C1 segment of cervical spinal cord (tissue), 14 donors: Measurements from ENCODE around the gene POU2AF3.

Experiments
- DNase-seq, 14 donors: peaks; one replicate each; lab custom pipeline; 2025; lab: John Stamatoyannopoulos, UW

Gene POU2AF3

DNA sequence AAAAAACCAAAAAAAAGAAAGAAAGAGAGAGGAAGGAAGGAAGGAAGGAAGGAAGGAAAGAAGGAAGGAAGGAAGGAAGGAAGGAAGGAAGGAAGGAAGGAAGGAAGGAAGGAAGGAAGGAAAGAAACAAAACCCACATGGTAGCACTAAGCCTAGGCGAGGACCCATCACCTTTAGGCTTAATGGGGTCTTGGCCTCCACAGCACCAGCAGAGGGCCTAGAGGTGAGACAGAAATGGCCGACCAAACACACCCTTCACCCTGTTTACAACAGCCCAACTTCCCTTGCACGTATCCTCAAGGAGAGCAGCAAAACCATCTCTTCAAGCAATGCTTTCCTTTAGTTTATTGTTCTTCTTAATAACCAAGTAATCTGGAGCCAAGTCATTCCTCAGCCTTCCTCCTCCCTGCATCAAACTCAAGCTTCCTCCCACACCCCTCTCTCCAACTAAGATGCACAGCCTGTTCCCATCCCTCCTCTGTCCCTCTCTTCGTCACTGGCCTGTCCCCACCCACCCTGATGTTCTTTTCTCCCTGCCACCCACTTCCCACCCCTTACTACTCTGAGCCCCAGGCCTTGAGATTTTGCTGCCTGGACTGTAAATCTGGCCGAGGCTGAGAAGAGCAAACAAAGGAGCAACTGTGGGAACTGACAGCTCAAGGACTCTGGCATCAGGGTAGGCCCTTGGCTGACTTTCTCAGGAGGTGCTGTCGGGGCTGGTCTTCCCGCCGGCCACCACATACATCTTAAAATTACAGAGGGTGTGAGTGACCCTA, 54.8 kb downstream of the POU2AF3 start:
- DNase-seq = no peak

DNA sequence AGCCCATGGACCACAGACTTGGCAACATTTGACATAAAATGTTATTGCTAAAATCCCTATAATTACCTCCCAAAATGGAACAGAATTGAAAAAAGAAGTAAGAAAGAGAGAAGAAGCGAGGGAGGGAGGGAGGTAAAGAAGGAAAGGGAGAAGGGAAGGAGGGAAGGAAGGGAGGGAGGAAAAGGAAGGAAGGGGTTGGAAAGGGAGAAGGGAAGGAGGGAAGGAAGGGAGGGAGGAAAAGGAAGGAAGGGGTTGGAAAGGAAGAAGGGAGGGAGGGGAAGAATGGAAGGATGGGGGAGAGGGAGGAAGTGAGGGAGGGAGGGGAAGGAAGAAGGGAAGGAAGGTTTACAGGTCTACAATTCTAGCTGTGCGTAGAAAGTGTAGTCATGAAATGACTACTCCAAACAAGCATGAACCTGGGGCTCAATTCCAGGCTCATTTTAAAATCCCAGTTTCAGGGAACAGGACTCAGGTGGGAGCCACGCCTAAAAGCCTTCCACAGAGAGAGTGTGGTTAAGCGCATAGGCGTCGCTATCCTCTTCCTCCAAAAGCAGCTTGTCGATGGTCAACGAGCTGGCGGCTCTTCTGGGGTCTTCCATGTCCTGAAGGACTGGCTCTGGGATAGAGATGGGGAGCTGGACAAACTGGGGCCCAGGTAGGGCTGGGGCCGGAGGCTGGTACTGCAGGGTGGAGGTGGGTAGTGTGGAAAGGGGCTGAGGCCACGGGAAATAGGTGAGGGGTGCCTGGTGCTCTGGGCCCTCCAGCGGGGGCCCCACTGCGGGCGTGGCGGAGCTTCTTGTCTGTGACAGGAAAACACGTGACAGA, 55.6 kb downstream of the POU2AF3 start:
- no peak for DNase-seq

DNA sequence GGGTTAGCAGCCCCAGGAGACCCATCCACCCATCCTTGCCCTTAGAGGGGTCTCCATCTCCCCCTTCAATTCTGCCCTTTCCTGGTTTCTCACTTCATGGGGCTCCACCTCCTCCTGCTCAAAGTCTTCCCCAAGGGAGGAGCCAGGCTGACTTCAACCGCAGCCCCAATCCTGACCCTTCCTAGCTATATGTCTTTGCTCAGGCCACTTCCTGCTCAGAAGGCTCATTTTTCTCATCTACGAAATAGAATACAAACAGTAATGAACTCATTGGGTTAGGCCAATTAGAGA, 56.2 kb downstream of the POU2AF3 start:
- no peak for DNase-seq

DNA sequence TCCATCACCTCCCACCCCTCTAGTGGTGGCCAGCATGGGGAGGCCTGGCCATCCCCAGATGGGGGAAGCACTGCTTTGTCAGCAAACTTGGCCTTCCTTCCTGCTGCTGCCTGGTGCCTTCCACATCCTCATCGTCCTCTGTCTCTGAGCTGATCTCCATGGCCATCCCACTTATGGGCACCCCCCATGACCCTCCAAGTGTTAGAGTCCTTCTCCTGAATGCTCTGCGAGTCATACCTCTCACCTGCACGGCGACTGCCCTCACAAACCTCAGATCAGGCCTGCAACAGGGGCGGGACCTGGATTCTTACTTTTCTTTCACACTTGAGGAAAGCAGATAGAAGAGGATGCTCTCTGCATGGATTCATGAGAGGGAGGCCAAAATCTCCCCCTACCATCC, 56.8 kb downstream of the POU2AF3 start:
- no peak for DNase-seq

DNA sequence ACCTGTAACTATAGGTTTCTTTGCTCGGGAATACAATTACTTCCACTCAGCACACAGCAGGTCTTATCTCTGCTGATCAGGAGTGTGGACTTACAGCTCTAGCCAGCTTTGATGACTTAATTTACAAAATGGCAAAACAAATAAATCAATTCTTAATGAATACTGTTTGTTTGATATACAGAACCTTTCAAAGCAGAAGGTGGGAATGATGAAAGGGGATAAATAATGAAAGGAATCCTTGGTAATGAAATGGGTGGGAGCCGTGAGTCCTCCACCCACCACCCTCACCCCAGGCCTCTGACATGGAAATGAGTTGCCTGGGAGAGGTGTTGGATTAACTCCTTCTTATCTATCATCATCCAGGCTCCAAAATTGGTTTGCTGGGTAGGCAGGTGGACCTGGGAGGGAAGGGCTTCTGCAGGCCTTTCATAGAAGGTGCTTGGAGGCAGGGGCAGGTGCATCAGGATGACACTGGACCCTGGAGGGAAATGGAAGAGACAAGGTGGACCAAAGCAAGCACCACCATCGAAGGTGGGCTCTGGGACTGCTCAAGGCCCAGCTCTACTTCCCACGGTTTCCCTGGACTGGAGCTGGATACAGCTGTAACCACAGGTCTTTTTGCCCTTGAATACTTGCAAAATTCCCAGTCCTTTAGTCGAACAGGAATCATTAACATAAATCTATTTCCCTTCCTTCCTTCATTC, 57.8 kb downstream of the POU2AF3 start:
- DNase-seq = no peak

DNA sequence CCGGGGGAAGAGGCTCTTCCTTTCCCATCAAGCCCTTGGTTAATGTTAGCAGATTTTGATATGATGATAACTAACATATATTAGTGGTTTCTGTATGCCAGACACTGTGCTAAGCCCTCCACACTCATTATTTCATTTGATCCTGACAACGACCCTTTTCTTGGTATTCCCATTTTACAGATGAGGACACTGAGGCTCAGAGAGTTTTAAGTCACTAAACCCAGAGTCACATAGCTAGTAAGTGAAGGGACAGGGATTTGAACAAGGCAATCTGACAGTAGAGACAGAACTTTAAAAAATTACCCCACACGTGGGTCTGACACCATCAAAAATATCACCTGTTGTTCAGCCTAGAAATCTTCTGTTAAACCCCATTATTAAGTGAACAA, 58.3 kb downstream of the POU2AF3 start:
- no peak for DNase-seq

DNA sequence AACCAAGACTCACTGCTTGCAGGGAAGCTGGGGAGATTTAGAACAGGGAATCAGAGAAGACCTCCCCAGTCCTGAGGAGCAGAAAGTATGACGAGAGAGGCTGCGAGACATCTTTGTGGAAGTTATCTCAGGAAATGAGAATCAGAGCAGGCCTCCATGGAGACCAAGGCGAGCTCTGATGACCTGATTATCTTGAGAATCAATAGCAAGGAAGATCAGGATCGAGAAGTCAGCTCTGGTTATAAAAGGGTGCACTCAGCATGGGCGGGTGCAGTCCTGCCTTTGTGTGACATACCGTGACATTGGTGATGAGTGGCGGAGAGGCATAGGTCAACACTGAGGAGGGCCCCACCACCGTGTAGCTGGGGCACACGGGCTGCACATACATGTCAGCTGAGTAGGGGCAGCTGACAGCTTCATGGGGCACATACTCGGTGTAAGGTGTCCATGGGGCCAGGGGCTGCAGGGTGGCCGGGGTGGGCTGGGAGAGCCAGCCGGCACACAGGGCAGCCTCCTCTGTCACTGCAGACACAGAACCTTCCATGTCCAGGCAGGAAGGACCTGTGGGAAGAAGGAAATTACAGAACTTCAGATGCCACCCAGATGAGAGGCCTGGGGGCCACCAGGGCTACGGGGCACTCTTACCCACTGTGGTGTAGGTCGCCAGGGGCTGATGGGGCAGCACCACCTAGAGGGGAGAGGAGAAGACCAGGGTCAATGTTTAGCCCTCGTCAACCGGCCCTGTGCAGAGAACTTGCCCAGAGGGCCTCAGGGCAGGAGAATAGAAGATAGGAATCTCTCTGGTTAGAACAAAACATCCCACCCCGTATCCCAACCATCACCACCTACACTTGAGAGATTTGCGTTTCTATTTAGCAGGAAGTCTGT, 59.0 kb downstream of the POU2AF3 start:
- no peak for DNase-seq
